ENCODE data around the gene RPGRIP1. TPM values are rescaled to one million over a fixed set of nuclear protein-coding genes. Genes with fewer than 3 reads are reported as not detected.

Gene RPGRIP1
- total RNA-seq, 4 donors from 2014 or later: 0.22 to 0.90 (median 0.78) TPM; not detected in 1

DNA sequence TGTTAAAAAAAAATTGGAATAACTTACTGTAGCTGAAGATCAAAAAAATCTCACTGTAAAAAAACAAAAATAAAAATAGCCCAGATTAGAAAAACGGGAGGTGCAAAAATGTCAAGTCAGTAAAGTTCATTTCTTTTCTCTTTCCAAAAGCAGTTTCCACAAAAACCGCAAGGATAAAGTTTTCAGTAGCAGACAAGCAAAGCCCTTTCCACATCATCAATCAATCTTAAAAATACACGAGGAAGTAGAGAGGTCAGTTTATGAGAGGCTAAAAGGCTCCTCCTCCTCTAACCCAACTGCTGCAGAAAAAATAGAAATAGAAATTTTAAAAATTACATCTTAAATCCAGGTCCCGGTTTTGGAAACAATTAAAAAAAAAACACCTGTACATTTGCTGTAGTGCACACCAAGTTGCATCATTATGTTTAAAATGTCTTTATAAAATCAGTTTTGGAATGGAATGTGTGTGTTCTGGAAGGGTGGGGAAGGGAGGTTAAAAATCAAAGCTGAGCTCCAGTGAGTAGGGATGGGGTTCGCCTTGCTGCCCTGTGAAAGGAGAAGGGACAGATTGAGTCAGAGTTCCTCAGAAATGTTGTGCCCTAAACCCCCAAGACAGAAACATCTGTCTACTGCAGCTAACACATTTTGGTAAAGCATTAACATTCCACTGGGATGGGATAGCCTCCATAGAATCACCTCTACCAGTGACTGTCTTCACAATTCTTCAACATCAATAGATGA is 16.4 kb upstream of the RPGRIP1 start:
- no peak for DNase-seq (ENCODE audit: low spot score in 2 of 2)
- Histone ChIP-seq H3K9me3 (no peaks in the 10 kb centered on the region), H3K27me3 (no peaks in the 10 kb centered on the region), H3K4me3 (no peak overlapping the region), H3K4me1 (peaks cover 0 to 92% (median 58%) of the 10 kb centered on the region in 4 donors), H3K27ac (peak overlapping the region in 1 of 4 donors; percentile 26), H3K36me3 (peaks cover 0 to 68% (median 0%) of the 10 kb centered on the region in 3 donors)
- no peak for TF ChIP-seq POLR2A (IDR thresholded peaks at IDR 0.05)
- TF ChIP-seq, protein P1, sequence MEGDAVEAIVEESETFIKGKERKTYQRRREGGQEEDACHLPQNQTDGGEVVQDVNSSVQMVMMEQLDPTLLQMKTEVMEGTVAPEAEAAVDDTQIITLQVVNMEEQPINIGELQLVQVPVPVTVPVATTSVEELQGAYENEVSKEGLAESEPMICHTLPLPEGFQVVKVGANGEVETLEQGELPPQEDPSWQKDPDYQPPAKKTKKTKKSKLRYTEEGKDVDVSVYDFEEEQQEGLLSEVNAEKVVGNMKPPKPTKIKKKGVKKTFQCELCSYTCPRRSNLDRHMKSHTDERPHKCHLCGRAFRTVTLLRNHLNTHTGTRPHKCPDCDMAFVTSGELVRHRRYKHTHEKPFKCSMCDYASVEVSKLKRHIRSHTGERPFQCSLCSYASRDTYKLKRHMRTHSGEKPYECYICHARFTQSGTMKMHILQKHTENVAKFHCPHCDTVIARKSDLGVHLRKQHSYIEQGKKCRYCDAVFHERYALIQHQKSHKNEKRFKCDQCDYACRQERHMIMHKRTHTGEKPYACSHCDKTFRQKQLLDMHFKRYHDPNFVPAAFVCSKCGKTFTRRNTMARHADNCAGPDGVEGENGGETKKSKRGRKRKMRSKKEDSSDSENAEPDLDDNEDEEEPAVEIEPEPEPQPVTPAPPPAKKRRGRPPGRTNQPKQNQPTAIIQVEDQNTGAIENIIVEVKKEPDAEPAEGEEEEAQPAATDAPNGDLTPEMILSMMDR (IDR thresholded peaks at IDR 0.05): no peak
- TF ChIP-seq EP300 (IDR thresholded peaks at IDR 0.05): no peak
- 17 to 19% methylated on average over 5 of the region's 5 CpGs for WGBS, 2 donors

DNA sequence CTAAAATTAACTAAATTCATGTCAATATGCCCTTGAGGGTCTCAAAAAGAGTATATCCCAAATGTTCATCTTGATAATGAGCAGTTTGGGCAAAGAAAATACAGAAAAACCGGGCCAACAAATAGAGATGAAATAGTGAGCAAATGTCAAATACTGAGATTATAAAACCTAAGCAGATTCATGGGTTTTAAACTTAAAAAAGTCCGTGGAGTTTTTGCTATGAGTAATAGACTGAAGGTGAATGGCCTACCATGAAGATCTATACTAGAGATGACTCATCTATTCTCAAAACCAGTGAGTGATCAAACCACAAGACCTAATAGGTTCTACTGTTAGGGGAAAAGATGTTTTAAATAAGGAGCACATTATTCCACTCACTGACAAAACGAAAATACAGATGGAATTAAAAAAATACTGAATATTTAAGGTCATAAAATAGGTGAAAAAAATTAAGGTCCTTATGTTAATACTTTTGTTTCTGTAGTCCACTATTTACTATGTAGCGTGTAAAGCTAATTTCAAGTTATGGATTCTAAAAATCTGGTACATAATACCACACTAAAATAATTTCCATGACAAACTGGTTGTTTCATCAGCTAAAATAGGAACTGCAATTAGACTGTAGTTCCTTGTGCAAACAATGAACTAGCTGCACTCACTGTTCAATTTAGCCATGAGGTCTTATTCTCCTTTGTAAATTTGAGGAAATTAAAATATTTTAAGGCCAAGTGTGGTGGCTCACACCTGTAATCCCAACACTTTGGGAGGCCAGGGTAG is 15.7 kb upstream of the RPGRIP1 start:
- TF ChIP-seq EP300 (IDR thresholded peaks at IDR 0.05): no peak
- TF ChIP-seq POLR2A (IDR thresholded peaks at IDR 0.05): no peak
- TF ChIP-seq, protein P1 (IDR thresholded peaks at IDR 0.05): no peak
- Histone ChIP-seq H3K4me3 (no peak overlapping the region), H3K36me3 (peaks cover 0 to 63% (median 0%) of the 10 kb centered on the region in 3 donors), H3K9me3 (no peaks in the 10 kb centered on the region), H3K27me3 (no peaks in the 10 kb centered on the region), H3K4me1 (peaks cover 0 to 84% (median 52%) of the 10 kb centered on the region in 4 donors), H3K27ac (peak overlapping the region in 2 of 4 donors; percentile 12 to 26)
- no peak for DNase-seq (ENCODE audit: low spot score in 2 of 2)
- WGBS, 2 donors: 40 to 42% methylated on average over 4 of the region's 4 CpGs

DNA sequence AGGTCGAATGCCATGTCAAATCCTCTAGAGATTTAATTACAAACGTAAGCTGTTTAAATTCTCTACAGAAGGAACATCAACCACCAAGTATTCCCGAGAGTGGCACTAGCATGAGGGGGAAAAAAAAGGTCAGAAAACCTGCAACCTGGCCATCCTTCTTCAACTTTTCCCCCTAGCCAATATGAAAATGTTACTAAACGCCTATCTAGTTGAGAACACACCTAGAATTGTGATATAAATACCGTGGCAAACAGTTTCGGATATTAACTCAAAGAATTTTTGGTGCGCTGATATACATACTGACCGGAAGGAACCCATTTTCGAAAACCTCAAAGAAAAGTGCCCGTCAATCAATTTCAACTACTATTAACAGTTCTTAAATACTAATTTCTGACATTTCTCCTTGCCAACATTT is 12.4 kb upstream of the RPGRIP1 start:
- no peak for DNase-seq (ENCODE audit: low spot score in 2 of 2)
- Histone ChIP-seq H3K27me3 (no peaks in the 10 kb centered on the region), H3K9me3 (no peaks in the 10 kb centered on the region), H3K36me3 (peaks cover 0 to 34% (median 0%) of the 10 kb centered on the region in 3 donors), H3K4me3 (peak overlapping the region; percentile 62 to 84 (median 72)), H3K27ac (peak overlapping the region in 3 of 4 donors; percentile 93 to 97 (median 97)), H3K4me1 (peaks cover 0 to 68% (median 41%) of the 10 kb centered on the region in 4 donors)
- TF ChIP-seq, protein P1 (IDR thresholded peaks at IDR 0.05): no peak
- no peak for TF ChIP-seq EP300 (IDR thresholded peaks at IDR 0.05)
- TF ChIP-seq POLR2A (IDR thresholded peaks at IDR 0.05): no peak
- 3 to 6% methylated on average over 10 of the region's 10 CpGs for WGBS, 2 donors

DNA sequence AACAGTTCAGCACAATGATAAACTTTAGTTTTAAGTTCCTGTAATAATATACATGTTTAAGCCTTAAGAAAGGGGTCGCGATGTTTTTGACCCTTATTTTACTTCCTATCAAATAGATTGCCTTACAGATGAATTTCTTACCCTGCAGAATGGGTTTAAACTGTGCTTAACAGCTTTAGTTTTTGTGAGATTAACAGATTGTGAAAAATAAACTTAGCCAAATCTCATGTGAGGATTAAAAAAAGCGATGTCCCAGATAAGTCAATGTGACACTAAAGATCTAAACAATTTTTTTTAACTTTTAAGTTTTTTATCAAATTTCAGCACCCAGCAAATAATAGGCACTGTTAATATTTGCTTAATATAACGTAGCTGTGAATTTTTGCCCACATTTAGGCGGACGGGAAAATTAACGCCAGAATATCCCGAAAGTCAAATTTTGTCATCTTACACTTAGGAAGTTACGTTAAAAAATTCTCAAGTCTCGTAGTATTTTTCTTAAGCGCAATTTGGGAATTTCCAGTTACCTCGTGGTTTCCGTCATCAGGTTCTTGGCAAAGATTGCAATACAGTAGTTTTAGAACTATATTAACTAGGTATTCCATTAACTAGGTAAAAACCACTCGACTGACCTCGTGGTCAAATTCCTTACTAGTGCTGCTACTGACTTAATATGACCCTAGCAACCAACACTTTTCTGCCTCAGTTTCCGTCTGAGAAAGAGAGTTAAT is 11.8 kb upstream of the RPGRIP1 start:
- H3K9me3 ChIP-seq: no peaks in the 10 kb centered on the region
- peak overlapping the region; percentile 89 to 97 (median 95) for H3K27ac ChIP-seq
- H3K27me3 ChIP-seq: no peaks in the 10 kb centered on the region
- H3K4me3 ChIP-seq: peak overlapping the region; percentile 62 to 84 (median 72)
- peaks cover 0 to 62% (median 35%) of the 10 kb centered on the region in 4 donors for H3K4me1 ChIP-seq
- DNase-seq (ENCODE audit: low spot score in 2 of 2): no peak
- TF ChIP-seq POLR2A (IDR thresholded peaks at IDR 0.05) (no peak), EP300 (IDR thresholded peaks at IDR 0.05) (no peak)
- TF ChIP-seq, protein P1 (IDR thresholded peaks at IDR 0.05): no peak
- 2% methylated on average over 16 of the region's 16 CpGs for WGBS, 2 donors
- peaks cover 0 to 29% (median 0%) of the 10 kb centered on the region in 3 donors for H3K36me3 ChIP-seq
